NCI-H226 (cell line): ENCODE measurements around the gene CCDC150.
A peak's percentile ranks its signal among the peaks of the same experiment; 100 is the strongest.
"Not testable (repeated sequence)": the region's sequence is repeated elsewhere in the genome, so short reads cannot be mapped to it uniquely, and the experiment has no call there.

ENCODE experiments used
- DNase-seq: peaks from one replicate; pipeline ENCODE4 v3.0.0-alpha.2; 2015

CCDC150 gene

DNA sequence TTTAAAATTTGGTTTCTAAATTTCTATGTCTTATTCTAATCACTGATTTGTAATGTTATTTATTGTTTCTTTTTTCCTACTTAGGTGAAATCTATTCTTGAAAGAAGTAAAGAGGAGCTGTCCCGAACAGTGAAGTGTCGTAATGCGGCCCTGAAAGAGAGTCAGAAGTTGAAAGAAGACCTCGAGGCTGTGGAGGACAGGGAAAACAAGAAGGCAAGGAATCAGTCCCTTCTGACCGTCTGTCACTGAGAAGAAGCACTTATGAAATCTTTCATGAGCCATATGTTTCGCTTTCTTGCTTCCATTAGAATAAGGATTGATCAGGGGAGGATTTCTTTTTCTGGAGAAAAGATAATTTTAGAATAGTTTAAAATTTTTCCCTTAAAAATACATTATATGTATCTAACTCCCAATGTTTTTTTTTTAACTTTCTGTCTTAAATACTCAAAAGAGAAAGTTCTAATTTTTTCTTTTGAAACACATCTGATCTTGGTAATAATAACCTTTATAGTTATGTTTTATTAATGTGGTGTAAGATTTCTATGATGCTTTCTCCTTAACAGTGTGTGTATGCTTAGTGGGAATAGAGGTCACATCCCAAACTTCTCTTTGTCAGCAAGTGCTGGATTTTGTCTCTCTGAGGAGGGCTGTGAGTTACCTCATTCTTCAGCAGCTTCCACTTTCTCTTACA, 79.0 kb downstream of the CCDC150 start:
- DNase-seq, result no peak

- DNase-seq, result peak; percentile 38
These were observed 79.8 kb downstream of the CCDC150 start for GRCh38 chr2:196719110-196719872.

GRCh38 chr2:196723571-196723970, 84.1 kb downstream of the CCDC150 start:
- DNase-seq, result no peak

DNA sequence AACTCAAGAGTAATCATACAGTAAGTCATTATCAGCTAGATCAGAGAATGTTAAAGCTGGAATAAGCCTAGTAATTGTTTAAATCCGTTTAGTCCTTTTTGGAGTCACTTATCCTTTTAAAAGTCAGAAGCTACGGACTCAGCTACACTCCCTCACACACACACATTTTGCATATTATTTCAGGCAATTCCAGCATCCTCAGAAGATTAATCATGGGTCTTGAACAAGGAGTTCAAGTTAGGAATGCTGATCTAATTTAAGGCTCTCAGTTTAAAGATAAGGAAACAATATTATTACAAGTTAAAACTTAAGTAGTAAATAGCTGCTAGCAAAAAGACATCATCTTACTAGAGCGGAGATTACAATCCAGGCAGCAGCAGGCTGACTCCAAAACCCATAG, 85.7 kb downstream of the CCDC150 start:
- DNase-seq, result no peak

- DNase-seq, result no peak
These were observed 86.4 kb downstream of the CCDC150 start for GRCh38 chr2:196725882-196726281.

- DNase-seq, result no peak
These were observed 89.9 kb downstream of the CCDC150 start for GRCh38 chr2:196729418-196729817.

GRCh38 chr2:196736646-196737045, 97.1 kb downstream of the CCDC150 start:
- not testable (repeated sequence) for DNase-seq

DNA sequence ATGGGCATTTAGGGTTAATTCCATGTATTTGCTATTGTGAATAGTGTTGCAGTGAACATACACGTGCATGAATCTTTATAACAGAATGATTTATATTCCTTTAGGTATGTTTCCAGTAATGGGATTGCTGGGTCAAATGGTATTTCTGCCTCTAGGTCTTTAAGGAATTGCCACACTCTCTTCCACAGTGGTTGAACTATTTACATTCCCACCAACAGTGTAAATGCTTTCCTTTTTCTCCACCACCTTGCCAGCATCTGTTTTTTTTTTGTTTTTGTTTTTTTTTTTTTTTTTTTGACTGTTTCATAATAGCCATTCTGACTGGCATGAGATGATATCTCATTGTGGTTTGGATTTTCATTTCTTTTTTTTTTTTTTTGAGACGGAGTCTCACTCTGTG, 97.5 kb downstream of the CCDC150 start:
- DNase-seq, result no peak

- no peak for DNase-seq
These were observed 99.5 kb downstream of the CCDC150 start for GRCh38 chr2:196739031-196739430.

- DNase-seq, result no peak
These were observed 102.7 kb downstream of the CCDC150 start for GRCh38 chr2:196742216-196742615.

GRCh38 chr2:196742685-196743084, 103.2 kb downstream of the CCDC150 start:
- DNase-seq, result no peak

- no peak for DNase-seq
These were observed 103.7 kb downstream of the CCDC150 start for GRCh38 chr2:196743165-196743564.

DNA sequence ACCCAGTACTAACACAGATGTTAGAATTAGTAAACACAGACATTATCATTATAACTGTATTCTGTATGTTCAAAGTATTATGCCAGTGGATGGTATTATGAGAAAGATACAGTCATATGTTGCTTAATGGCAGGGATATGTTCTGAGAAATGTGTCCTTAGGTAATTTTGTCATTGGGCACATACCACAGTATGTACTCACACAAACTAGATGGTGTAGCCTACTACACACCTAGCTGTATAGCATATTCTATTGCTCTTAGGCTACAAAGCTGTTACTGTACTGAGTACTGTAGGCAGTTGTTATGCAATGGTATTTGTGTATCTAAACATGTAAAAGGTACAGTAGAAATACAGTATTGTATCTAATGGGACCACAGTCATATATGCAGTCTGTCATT, 106.2 kb downstream of the CCDC150 start:
- DNase-seq, result no peak

GRCh38 chr2:196747400-196747799, 107.9 kb downstream of the CCDC150 start:
- no peak for DNase-seq

- DNase-seq, result no peak
These were observed 108.6 kb downstream of the CCDC150 start for GRCh38 chr2:196748123-196748522.

DNA sequence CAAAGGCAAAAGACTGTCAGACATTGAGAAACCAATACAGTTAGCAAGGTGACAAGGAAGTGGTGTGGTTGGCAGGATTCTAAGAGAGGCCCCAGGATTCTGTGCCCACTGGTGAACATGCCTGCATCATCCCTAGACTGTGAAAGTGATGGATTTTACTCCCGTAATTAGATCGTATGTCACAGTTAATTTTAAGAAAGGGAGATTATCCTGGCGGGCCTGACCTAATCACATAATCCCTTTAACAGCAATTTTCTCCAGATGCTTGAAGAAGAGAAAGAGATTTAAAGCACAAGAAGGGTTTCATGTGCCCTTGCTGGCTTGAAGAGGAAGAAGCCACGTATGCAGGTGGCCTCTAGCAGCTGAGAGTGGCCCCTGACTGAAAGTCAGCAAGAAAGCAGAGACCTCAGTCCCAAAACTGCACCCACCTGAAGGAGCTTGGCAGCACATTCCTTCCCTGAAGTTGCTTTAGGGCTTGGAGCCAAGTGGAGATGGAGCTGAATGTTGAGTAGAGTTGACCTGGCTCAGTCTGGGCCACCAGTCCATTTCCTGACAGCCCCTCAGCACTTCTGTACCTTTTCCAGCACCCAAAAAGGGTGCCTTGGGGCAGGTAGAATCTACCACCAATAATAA, 110.9 kb downstream of the CCDC150 start:
- no peak for DNase-seq

GRCh38 chr2:196750977-196751631, 111.6 kb downstream of the CCDC150 start:
- peak; percentile 16 for DNase-seq

DNA sequence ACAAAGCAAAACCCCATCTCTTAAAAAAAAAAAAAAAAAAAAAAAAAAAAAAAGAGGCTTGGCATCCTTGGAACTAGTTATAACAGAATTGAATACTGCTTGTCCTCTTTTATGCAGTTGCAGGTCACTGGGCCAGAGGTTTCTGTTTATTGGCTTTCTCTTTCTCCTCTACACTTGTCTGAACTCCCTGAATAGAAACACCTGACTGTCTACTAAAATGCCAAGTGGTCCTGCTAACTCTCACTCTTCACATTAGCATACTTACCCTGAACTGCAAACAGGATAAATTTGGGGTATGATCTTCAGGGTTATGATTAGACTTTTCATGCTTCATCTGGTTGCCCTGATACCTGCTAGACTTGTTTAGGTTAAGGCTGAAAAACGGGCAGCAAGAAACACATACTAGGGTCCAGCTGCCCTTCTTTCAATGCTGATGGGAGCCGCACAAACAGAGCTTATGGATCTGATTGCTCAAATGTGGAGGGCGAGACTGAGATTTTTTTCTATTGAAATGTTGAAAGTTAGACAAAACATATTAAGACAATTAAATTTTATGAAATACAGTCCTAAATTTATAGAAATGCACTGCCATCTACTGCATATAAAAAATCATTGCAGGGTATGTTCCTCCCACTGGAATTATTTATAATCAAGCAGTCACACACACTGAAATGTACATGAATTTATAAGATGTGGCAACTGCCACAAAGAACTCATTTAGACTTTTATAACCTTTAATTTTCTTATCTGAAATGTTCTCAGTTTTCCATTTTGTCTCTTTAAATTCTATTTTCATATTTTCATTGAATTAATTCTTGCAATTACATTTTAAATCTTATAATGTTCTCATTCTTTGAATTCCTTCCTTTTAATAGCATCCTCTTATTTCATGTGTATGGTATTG, 119.2 kb downstream of the CCDC150 start:
- peak; percentile 6 for DNase-seq

GRCh38 chr2:196759378-196759706, 119.8 kb downstream of the CCDC150 start:
- DNase-seq, result no peak

DNA sequence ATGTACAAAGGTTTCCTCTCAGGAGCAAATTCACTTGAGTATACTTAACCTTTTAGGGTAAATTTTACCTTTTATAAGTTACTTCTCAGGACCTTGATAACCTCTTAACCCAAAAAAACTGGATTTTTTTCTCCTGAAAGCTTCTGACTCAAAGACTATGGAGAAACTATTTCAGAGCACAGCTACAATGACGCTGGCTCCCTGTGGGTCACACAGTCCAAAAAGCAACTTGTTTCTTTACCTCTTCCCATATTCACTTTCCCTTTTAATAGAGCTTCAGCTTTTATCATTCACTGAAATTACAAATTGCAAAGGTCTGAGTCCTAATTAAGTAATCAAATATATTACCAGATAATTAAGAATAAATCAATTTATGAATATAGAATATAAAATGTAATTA, 127.6 kb downstream of the CCDC150 start:
- DNase-seq, result no peak
